ENCODE measurements around the gene TTYH3.
"Not testable (repeated sequence)": the region's sequence is repeated elsewhere in the genome, so short reads cannot be mapped to it uniquely, and the experiment has no call there.

The TTYH3 gene, protein sequence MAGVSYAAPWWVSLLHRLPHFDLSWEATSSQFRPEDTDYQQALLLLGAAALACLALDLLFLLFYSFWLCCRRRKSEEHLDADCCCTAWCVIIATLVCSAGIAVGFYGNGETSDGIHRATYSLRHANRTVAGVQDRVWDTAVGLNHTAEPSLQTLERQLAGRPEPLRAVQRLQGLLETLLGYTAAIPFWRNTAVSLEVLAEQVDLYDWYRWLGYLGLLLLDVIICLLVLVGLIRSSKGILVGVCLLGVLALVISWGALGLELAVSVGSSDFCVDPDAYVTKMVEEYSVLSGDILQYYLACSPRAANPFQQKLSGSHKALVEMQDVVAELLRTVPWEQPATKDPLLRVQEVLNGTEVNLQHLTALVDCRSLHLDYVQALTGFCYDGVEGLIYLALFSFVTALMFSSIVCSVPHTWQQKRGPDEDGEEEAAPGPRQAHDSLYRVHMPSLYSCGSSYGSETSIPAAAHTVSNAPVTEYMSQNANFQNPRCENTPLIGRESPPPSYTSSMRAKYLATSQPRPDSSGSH

DNA sequence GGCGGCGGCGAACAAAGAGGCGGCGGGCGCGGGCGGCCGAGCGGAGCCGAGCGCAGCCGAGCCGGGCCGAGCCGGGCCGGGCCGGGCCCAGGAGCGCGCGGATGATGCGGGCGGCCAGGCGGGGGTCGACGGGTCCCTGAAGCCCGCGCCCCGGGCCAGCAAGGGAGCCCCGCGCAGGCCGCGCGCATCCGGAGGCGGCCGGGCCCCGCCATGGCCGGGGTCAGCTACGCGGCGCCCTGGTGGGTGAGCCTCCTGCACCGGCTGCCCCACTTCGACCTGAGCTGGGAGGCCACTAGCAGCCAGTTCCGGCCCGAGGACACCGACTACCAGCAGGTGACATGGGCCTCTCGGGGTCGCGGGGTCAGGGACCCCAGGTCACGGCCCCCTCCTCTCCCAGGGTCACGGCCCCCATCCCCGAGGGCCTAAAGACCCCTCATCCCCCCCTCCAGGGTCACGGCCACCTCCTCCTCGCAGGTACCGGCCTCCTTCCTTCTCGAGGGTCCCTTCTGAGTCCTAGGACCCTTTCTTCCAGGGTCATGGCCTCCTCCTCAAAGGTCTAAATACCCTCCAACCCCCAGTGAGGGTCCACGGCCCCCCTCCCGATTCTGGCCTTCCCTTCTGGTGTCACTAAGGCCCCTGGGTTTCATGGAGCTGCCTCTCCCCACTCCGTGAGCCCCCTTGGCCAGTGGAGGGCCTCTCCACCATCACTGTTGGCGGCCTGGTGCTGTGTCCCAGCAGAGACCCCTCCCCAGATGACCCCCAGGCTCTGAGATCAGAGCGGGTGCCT lies at the start of gene TTYH3:
TTYH3 (plus strand) TSS at position 41 of the 787 bp plus-strand sequence; CDS start at position 211, 170 bp downstream.
- DNase-seq = no peak

DNA sequence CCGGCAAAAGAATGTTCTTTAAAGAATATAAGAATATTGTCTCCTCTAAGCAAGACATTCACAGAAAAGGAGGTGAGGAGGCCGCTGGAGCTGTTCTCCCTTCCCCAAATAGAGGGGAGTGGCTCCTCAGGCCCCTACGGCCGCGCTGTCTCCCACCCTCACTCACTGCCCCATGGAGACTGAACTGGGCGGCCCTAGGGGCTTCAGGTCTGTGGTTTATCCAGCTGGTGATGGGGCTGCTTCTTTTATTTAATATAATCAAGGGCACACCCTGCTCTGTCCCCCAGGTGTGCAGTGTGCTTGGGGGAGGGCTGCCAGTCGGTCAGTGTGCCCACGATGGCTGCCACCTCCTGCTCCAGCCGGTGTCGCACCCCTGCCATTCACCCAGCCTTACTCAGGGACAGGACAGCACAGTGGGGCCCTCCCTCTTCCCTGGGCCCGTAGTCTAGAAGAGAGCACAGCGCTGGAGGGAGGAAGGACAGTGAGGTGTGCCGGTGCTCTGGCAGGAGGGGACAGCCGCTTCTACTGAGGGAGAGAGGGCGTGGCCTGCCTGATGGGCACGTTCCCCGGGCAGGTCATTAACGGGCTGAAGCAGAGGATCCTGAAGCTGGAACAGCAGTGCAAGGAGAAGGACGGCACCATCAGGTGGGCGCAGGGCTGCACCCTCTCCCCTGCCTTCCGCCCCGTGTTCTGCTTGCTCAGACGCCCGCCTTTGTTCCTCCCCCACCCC lies 49.6 kb upstream of the TTYH3 start:
- DNase-seq = no peak

DNA sequence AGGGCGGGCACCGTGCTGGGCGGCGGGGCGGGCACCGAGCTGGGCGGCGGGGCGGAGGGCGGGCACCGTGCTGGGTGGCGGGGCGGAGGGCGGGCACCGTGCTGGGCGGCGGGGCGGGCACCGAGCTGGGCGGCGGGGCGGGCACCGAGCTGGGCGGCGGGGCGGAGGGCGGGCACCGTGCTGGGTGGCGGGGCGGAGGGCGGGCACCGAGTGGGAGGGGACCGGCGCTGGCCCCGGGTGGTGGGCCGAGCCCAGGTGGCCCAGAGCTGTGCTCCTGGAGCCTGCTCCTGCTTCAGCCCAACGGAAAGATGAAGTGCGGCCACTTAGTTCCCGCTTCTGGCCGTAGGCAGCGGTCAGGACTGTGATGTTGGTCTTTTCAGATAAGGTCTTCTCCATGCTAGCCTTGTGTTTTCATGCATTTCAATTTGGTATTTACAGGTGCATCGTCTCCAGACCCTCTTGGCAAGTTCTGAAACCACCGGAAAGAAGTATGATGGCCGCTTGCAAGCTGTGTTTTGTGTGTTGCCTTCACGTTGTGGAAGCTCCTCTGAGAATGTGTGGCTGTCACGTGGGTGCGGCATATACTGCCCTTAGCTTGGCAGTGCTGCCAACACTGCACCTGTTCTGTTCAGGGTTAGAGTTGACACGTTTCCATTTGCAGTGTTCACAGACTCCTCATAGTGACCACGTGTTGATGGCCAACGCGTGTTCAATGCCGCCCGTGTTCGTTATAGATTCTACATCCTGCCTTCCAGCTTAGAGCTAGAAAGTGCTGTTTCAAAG lies 47.8 kb upstream of the TTYH3 start:
- no peak for DNase-seq

DNA sequence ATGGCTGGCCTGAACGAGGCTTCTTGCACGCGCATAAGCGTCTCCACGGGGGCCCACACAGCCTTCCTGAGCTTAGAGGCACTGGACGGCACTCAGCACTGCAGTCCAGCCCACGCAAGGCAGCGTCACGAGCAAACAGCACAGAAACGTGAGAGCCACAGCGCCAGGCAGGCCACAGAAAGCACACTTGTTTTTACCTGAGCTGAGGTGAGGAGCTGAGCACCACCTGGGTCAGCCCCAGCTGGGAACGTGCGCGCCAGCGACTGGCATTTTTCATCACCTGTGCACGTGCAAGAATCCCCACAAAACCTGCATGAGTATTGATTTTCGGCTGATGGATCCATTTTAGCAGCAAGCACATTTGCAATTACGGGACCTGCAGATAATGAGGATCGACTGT lies 46.3 kb upstream of the TTYH3 start:
- no peak for DNase-seq

DNA sequence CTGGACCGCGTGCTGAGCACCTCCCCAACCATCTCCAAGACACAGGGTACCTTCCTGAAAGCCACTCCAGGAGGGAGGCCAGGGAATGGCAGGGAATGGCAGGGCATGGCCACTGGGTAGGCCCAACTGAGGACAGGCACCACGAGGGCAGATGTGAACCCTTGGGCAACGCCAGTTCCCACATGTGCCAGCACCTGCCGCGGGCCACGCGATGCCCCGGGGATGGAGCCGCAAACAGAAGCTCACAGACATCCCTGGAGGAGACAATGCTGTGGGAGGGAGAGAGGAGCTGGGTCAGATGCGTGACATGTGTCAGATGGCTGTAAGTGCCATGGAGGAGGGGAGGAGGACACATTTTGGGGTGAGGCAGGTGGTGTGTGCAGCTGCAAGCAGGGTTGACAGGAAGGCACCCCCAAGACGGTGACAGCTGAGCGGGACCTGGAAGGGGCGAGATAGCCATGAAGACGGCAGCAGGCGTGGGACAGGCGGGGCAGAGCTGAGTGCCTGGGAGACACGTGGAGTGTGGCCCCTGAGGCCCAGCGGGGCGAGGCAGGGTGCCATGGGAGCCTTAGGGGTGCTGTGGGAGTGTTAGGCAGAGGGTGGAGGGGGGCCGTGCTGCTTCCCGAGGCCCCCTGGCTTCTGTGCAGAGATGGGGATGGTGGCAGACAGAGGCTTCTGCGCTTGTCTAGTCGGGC lies 45.3 kb upstream of the TTYH3 start:
- DNase-seq = no peak

DNA sequence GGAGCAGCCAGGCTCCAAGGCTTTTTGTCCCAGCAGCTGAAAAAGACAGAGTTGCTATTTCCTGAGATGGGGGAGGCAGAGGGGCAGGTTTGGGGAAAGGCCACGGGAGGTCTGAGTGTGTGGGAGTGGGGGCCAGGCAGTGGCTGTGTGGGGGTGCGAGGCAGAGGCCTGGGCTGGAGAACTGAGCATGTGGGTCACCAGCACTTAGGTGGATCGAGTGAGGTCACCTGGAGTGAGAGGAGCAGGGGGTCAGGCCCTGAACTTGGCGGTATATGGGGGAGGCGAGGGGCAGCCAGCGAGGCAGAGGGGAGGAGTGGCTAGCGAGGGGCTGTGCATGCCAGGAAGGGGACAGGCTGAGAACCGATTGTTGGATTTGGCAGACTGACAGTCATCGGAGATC lies 44.7 kb upstream of the TTYH3 start:
- DNase-seq = no peak

DNA sequence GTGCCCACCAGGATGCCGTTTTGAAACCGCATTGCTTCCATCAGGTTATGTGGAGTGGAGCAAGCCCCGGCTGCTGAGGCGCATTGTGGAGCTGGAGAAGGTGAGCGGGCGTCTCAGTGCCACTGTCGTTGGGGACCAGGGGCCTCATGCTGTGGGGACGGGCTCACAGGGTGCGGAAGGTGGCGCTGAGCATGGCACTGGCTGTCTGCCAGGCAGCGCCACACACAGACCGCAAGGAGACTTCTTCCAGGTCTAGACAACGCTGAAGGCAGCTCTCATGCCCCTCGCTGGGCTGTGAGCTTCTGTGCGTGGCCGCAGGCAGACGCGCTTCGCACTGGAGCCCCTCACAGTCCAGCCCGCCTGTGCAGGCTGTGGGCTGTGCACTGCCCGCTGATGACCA lies 44.0 kb upstream of the TTYH3 start:
- no peak for DNase-seq

DNA sequence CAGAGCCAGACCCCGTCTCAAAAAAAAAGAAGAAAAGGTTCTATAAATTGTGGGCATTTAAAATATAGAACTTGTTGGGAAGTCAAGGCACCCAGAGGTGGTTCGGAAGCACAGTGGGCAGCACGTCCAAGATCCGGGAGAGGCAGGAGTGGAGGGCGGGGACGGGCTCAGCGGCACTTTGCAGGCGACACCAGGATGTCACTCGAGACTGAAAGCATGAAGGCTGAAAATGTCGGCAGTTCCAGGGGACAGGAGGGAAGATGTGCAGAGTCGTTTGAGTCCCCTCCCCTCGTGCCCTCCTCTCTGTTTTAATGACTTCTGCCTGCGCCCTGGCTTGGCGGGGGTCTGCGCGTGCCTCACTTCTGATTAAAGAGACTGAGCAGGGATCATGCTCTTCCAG lies 42.4 kb upstream of the TTYH3 start:
- no peak for DNase-seq

DNA sequence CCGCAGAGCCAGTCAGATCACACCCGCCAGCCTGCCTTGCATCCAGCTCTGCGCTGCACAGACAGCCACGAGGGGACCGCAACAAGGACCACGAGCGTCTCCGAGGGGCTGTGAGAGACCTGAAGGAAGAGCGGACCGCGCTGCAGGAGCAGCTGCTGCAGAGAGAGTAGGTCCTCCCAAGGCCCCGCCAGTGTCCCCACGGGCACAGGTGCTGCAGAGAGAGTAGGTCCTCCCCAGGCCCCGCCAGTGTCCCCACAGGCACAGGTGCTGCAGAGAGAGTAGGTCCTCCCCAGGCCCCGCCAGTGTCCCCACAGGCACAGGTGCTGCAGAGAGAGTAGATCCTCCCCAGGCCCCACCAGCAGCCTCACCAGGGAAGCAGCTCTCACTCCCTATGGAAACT lies 41.8 kb upstream of the TTYH3 start:
- not testable (repeated sequence) for DNase-seq

DNA sequence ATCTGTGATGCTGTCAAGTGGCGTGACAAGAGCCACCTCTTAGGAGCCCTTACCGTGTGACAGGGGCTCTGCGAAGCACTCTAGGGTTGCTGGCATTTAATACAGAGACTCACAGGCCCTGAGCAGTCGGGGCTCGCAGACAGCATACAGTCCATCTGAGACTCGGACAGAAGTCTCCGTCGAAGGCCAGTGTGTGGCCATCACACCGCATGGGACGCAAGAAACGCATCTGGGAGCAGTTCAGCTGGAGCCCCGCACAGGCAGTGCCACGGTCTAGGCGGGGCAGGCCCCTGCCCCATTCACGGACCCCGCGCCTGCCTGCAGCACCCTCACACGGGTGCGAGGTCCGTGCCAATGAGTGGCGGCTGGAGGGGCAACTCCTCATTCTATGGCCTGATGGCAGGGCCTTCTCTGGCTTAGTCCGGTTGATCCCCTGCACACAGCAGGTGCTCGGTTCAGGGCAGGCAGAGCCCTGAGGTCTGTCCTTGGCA lies 39.4 kb upstream of the TTYH3 start:
- DNase-seq = no peak

DNA sequence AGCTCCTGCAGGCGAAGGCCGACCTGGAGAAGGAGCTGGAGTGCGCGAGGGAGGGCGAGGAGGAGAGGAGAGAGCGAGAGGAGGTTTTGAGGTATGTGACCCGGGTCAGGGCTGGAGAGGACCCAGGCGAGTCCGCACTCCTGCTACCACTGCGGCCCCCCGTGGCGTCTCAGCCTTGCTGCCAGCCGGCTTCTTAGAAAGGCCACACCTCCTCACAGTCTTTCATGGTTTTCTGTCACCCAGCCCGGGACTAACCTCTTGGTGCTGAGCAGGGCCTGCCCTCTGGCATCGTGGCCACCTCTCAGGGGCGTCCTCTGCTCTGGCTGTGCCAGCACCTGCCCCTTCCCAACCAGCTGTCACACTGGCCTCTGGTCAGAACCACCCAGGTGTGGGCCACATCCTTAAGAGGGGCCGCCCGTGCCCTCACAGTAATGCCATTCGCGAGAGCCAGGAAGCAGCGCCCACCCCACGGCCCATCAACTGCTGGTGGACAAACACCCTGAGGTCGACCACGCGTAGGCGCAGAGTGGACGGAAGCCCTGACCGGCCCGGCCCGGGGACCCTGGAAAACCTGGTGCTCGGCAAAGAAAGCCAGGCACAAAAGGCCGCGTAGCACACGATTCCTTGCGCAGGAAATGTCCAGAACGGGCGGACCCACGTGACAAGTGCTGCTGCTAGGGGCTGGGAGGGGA lies 38.6 kb upstream of the TTYH3 start:
- DNase-seq = no peak

DNA sequence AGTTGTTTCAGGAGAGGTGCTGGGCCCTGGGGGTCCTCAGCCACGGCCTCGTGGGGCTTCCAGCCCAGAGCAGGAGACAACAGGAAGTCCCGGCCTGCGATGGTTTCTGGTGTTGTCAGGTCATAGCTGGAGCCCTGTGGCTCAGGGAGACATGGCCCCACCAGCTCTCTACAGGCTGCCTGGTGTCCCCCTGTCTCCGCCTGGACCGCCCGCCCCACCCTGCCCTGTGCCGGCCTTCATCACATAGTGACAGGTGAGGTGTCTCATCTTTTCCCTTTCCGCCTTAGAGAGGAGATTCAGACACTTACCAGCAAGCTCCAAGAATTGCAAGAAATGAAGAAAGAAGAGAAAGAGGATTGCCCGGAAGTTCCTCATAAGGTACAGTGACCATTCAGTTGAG lies 37.2 kb upstream of the TTYH3 start:
- DNase-seq = no peak

DNA sequence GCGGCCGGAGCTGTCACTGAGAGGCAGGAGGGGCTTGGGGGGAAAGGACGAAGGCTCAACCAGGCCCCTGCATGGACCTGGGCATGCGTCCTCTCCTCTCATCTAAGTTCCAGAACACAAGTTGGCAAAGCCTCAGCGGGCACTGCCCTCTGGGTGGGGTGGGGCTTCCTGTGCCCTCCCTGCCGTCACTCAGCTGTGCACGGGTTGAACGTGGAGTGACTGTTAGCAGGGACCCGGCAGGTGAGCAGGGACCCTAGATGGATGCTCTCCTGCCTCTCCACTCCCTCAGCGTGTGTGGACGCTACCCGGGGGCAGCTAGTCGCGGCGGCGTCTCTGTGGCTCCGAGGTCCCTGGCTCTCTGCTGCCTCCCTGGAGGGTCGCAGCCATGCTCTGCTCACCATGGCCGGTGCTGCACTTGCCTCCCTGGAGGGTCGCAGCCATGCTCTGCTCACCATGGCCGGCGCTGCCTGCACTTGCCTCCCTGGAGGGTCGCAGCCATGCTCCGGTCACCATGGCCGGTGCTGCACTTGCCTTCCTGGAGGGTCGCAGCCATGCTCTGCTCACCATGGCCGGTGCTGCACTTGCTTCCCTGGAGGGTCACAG lies 36.4 kb upstream of the TTYH3 start:
- no peak for DNase-seq

DNA sequence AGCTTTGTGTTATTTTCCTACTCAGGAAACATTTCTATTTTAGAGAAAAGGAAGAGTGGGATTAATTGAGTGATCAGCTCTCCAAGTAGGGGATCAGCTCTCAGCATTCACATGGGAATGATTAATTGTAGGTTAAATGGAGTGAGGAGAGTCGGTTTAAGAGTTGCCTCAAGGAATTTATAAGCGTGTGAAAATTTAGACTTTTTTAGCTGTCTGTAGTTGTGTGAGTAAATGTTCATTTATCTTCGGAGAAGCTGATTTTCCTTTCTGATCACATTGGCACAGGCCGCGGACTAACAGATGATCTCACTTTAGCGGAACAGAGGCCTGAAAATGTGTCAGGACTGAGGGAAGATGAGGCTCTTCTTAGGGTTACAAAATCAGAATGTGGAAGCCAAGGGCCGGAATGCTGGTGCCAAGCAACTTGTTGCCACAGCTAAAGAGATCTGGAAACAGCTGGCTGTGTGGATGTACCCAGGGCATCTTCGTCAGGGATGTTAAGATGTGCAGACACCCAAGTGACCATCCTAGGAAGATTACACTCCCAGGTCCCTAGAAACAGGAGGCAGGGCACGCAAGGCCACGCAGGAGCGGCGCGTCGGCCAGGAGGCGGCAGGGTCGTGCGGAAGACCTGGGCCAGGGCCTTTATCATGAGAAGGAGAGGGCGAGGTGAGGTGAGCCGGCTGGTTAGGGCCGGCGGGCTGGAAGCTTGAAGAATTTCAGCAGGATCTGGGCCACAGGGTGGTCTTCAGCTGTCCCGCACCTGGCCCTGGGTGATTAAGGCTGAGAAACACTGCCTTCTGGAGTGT lies 35.1 kb upstream of the TTYH3 start:
- DNase-seq = no peak

DNA sequence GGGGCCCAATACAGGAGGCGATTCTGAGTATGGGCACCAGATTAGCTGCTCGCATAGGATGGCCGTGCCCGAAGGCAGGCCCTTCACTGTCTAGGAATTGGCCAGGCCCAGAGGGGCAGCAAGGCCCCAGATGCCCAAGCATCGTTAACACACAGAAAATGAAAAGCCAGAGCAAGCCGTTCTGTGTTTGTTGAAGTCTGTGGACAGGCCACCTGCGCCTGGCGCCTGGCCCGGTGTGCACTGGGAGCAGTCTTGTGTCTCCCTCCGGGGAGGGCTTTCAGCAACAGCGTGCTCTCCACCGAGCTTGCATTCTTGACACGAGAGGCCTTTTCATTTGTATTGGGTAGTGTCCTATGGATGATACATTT lies 34.5 kb upstream of the TTYH3 start:
- no peak for DNase-seq

DNA sequence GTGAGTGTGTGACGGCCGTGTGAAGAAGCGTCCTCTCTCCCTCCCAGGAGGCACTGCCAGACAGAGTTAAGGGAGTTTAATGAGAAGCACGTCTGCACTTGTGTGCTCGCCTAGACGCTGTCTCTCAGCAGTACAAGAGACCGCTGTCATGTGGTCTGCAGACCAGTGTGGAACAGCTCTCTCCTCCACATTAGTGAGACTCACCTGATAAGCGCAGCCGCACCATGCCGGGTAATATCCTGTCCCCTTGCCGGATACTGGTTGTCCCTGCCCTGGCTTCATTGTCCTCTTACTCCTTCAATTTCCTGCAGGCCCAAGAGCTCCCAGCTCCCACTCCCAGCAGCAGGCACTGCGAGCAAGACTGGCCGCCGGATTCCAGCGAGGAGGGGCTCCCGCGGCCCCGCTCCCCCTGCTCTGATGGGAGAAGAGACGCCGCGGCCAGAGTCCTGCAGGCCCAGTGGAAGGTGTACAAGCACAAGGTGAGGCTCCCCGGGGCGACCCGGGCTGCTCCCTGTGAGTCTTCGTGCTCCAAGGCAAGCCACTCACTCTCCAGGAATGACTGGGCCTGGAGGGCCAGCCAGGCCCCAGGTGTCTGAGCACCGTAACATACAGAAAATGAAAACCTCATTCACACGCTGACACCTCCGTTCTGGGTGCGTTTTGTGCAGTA lies 33.5 kb upstream of the TTYH3 start:
- no peak for DNase-seq

DNA sequence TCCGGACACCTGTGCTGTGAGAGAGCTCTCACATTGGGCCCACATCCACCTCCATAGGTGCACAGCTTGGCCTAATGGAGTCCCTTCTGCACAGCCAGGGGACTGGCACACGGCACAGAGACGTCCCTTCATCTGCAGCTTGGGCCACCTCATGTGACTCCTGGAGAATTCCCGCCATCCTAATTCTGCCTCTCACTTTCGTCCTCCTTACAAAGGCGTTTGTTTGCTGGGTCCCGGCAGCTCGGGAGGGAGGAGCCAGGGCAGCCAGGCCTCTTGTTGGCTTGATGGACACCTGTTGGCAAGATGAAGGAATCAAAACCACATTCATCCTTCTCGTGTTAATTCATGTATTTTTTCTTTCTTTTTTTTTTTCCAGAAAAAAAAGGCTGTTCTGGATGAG lies 30.7 kb upstream of the TTYH3 start:
- no peak for DNase-seq

DNA sequence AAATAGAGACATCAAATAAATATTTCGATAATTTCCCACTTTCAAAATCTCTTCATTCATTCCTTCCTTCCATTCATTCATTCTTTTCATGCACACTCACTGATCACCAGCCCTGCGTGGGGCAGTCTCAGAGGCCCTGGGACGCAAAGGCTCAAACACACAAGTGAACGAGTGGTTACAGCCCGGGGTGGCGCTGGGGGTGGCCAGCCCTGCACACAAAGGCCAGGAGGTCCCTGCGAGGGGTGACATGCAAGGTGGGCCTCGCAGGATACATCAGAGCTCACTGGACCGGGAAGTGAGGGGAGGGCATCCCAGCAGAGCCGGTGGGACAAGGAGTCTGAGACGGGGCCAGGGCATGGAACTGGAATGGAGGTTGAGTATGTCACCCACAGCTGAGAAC lies 29.9 kb upstream of the TTYH3 start:
- no peak for DNase-seq

DNA sequence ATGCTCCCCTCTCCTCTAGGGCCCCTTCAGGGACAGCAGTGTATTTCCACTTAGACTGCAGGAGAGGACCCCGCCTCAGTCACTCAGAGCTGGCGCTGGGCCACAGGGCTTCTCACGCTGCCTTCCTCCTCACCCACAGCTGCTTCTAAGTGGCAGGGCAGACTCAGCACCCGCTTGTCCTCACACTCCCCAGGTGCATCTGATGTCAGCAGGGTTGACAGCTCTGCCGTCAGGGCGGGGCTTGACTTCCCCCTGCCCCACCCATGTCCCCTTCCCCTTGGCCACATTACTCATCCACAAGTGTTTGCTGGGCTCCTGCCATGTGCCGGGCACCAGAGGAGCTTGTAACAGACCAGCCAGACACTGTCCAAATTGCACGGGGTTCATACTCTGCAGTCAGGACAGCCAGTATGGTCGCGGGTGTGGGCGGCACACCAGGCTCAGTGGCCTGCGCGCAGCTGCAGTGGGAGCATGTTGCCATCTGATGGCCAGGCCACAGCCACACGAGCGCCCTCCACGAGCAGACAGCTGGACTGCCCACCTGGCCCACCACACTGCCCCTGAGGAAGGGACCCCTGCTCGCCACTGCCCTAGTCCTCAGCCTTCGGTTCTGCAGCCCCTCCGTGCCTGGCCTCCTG lies 29.3 kb upstream of the TTYH3 start:
- DNase-seq = no peak
